H54 (cell line): Measurements from ENCODE around the gene C3orf62.

ENCODE experiments used
- DNase-seq: peaks from one replicate; pipeline ENCODE4 v3.0.0; 2011; ENCODE audit warnings: low spot score, mixed read lengths; ENCODE audit not compliant: insufficient read length
- FAIRE-seq: peaks from 3 replicates; lab custom pipeline; 2011; peaks lifted over from hg19 to GRCh38; lab: Jason Lieb, UNC
- POLR2A ChIP-seq: IDR thresholded peaks from 2 replicates; pipeline ENCODE4 v1.6.1; 2011; ENCODE audit warnings: low read depth, mild to moderate bottlenecking, low read length

Gene C3orf62

DNA sequence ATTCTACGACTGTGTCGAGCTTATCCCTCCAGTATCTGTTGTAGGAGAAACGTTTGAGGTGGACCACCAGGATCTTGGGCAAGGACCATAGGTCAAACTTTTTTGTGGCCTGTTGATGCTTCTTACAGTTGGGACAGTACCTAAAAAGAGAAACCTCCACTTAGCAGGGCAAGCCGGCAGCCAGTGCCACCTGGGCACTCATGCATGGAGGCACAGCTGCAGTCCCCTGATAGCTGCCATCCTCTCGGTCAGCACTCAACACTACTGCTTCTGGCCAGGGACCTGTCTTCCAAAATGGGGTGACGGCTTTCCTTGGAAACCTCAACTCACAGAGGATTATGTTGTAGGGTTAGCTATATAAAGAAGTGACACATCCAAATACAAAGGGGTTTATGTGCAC is 7.0 kb upstream of the C3orf62 start:
- no peak for TF ChIP-seq POLR2A
- FAIRE-seq (no peak), DNase-seq (no peak)

DNA sequence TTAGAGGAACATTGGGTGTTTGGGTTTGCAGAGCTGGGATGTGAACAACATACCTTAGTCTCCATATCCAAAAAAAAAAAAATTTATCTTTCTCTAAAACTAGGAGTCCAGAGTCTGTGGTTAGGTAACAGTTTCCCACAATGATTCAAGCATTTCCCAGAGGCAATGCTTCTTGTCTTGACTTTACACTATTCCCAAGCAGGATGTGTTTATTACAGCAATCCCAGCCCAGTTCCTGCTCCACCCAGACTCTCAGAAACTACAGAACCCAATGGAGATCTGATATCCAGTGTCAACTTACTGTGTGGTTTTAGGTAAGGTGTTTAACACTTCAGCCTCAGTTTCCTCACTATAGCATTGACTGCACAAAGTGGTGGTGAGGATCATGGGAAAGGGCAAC is 2.3 kb upstream of the C3orf62 start:
- no peak for TF ChIP-seq POLR2A
- FAIRE-seq: no peak
- DNase-seq: no peak

DNA sequence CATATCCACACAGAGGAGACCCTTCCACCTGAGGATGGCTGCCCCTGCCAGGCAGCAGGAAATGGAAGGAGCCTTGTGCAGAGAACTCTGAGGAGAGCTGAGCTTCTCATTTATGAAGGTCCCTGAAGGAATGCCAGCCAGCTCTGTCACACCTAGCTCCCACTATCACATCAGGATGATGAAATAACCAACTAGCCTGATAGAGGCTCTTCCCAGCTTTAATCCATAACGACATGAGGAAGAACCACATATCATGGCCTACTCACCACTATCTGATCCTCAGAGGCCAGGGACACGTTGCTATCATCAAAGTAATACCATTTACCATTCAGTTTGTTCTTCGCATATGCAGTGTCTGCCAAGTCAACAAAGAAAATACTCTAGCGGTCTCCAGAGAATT is 1.5 kb upstream of the C3orf62 start:
- no peak for TF ChIP-seq POLR2A
- FAIRE-seq (no peak), DNase-seq (no peak)

DNA sequence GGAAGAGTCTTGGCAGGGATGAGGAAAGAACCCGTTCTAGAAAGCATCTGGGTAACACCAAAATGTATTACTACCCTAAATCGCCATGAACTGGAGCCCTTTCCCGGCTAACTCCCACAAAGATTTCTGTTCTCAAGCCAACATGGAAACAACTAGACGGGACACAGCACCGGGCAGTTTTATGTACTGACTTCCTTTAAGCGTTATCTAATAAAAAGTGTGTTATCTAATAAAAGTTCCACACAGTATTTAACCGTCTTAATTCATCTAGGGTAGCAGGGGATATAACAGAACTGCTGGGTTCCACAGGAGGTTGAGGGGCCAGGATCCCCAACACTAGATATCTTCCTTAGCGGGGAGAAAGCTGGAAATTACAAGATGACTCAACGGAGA is 347 bp upstream of the C3orf62 start:
- FAIRE-seq: no peak
- DNase-seq: no peak
- TF ChIP-seq POLR2A: no peak

DNA sequence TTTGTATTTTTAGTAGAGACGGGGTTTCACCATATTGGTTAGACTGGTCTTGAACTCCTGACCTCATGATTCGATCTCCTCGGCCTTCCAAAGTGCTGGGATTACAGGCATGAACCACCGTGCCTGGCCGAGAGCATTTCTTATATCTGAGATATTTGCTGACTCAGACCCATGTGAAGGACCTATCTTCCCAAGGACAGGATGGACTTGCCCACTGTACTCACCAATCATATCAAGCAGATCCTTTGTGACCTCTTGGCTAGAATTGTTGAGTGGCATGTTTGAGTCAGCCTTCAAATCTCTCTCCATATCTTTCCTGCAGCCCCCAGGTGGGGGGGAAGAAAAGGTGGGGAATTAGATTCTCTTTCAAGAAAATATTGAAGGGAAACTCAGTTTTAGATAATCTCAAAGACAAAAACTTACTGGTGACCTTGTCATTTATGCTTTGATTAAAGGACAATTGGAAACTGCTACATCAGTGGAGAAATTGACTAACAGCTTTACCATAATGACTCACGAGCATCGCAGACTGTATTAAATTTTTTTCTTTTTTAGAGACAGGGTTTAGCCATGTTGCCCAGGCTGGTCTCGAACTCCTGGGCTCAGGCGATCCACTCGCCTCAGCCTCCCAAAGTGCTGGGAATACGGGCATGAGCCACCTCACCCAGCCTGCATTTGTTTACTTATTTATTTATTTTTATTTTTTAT is 3.1 kb downstream of the C3orf62 start:
- DNase-seq: no peak
- no peak for FAIRE-seq

DNA sequence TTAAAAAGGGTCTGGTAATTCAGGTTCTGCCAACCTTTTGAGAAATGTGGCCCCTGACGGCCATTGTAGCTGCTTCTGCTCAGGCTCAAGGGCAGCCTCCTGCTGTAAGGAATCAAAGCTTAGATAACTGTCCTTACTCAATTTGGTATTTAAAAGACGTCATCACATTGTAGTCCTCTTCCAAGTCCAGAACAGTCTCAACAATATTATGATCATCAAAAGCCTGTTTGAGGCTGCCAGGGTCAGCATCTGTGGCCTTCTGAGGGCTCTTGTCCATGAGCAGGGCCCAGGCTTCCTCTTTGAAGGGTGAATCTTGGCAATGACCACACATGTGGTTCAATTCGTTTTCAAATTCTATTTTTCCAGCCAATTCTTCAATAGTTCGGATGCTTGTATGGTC is 6.0 kb downstream of the C3orf62 start:
- no peak for DNase-seq
- no peak for FAIRE-seq
- TF ChIP-seq POLR2A: no peak

More for the DNA sequence above, 3.1 kb downstream of the C3orf62 start:
- no peak for TF ChIP-seq POLR2A

DNA sequence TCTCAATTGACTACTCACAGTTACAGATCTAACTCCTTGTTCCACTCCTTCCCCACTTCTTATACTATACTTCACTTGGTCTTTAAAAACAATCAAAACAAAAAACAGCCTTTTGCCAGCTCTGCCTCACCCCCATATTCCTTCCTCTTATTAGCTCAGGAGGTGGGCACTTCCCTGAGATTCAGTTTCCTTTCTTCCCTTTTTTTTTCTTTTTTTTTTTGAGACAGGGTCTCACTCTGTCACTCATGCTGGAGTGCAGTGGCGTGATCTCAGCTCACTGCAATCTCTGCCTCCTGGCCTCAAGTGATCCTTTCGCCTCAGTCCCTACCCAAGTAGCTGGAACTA is 6.9 kb downstream of the C3orf62 start:
- TF ChIP-seq POLR2A: no peak
- DNase-seq (no peak), FAIRE-seq (no peak)

DNA sequence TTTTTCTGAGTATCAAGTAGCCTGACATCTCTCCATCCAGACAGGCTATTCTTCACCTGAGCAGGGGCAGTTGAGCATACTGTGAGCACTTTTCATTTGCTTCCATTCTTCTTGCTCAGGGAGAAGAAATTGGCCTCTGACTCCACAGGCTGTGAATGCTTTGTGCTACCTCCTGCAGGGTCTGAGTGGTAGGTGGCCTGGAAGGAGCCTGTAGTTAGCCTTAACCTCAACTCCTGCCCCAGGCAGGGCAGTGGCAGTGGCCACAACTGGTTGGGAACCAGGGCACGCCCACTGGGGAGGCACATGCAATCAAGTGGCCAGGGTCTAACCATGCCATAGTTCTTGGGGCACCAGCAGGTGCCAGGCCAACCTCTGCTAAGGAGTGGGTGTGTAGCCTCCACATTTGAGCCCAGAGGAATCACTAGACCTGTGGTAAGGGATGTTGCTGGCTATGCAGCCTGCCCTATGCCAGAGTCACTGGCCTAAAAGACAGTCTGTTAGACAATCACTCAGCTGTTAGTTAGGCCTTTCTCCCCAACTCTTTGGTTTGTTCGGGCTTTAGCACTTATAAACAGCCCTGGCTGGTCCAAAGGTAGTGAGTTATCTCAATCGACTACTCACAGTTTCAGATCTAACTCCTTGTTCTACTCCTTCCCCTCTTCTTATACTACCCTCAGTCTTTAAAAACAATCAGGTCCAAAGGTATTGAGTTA is 7.4 kb downstream of the C3orf62 start:
- TF ChIP-seq POLR2A: no peak
- no peak for FAIRE-seq

DNA sequence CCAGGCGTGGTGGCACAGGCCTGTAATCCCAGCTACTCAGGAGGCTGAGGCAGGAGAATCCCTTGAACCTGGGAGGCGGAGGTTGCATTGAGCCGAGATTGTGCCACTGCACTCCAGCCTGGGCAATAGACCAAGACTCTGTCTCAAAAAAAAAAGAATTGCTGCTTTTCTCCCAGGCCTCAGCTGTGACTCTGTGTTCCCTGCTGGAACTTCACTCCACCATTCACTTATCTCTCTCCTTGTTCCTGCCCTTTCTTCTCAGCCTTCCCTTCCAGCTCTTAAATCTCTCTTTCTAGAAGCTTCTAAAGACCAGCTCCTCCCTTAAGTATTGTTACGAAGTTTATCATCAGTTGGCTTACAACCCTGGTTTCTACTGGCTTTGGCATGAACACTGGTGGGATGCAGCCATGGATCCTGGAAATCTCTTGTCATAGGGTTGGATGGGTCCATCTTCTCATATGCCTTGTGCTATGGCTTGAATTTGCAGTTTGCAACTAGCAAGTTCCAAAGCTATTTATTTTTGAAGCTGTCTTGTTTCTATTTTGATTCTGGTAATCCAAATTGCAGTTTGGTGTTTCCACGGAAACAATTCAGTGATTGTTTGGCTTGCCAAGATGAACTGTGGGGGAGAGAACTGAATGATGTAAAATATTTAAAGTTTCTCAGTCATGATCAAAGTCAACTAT is 10.5 kb downstream of the C3orf62 start:
- DNase-seq (no peak), FAIRE-seq (no peak)
- TF ChIP-seq POLR2A: no peak

More for the DNA sequence above, 7.4 kb downstream of the C3orf62 start:
- DNase-seq: no peak

DNA sequence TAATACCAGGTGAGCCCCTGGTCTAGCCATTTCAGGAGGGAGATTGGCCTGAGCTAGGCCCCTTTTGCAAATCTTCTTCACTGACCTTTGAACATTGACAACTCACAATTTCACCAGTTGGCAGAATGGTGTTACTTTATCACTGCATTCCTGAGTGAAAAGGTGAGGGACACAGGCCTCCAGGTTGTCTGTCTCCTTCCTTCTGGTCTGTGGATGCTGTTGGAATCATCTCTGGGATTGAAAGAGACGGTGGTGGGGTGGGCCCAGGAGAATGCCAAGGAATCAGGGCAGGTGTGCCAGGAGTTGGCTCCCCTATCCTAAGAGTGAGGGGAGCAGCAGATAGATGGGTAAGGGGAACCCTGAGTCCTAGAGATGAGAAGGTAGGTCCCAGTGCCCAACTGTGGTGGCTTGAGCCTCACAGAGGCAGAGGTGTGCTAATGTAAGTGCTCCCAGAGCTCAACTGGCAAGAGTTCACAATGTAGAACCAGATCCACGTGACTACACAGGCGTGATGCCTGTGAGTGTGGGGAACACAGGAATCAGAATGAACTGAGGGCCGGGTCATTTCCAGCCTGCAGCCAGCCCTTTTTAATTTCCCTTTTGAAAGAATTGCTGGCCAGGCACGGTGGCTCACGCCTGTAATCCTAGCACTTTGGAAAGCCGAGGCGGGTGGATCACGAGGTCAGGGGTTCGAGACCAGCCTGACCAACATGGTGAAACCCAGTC is 11.2 kb downstream of the C3orf62 start:
- no peak for TF ChIP-seq POLR2A
- DNase-seq (no peak), FAIRE-seq (no peak)

DNA sequence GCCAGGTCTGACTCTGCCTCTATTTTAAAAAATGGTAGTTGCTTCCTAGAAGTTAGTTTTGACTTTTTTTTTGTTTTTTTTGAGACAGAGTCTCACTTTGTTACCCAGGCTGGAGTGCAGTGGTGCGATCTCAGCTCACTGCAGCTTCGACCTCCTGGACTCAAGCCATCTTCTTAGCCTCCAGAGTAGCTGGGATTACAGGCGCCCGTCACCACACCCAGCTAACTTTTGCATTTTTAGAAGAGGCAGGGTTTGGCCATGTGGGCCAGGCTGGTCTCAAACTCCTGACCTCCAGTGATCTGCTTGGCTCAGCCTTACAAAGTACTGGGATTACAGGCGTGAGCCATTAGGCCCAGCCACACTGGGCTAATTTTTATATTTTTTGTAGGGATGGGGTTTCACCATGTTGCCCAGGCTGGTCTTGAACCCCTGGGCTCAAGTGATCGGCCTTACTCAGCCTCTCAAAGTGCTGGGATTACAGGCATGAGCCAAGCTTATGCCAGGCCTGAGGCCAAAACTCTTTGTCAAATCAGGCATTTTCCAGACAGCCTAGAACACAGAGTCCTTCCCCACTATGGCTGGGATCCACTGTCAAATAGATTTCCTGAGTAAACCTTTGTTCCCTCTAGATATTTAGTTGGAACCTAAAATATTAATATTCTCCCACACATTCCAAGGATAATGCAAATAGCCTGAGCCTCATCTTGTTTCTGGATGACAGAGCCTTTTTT is 13.7 kb downstream of the C3orf62 start:
- TF ChIP-seq POLR2A: no peak
- FAIRE-seq (no peak), DNase-seq (no peak)

DNA sequence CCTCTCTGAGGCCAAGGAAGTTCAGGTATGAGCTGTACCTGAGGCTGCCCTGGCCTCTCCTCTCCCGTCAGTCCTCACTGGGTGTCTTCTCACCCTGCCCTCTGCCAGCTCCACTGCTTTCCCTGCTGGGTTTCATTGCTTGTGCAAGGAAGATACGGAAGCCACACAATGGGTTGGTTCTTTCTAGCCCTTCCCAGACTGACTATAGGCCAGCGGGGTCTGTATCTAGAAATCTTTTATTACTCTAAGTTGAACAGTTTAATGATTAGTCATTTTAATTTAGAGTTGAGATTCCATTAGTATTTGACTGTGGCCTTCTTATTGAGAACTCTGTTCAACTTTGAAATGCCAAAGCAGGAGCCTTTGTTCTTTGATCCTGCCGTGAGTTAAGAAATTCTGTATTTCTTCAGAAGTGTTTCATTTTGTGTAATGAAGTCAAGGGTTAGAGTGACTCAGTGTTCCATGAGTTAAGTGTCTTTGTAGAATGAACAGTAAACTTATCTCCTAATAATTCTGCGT is 16.2 kb downstream of the C3orf62 start:
- FAIRE-seq: no peak
- no peak for TF ChIP-seq POLR2A

DNA sequence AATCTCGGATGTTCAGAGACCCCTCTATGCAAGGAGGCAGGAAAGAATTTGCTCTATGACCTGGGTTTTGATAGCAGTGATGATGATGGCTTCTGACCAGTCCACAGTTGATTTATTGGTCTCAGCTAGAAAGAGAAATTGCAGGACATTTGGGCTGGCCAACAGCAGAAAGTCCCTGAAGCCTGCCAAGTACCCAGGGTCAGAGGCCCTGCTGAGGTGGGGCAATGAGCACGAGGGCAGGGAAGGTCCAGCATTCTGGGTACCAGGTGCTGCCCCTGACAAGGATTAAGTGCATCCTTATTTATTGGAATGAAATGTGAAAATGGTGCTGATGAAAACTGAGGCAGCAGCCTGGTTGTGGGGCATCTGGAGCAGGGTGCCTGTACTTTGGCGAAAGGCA is 19.8 kb downstream of the C3orf62 start:
- no peak for FAIRE-seq
- no peak for TF ChIP-seq POLR2A
- DNase-seq: no peak

More for the DNA sequence above, 16.2 kb downstream of the C3orf62 start:
- DNase-seq: no peak
